ENCODE results near the gene LUM. TPM values are rescaled to one million over a fixed set of nuclear protein-coding genes. Genes with fewer than 3 reads are reported as not detected.

The LUM gene
- total RNA-seq, 1 donor from 2014 or later = not detected

- H3K4me3 Mint-ChIP-seq (ENCODE audit: low read depth) = no peak overlapping the region
- no peak for TF ChIP-seq CTCF (IDR thresholded peaks at IDR 0.05; ENCODE audit: unreplicated experiment)
- no peak overlapping the region for H3K27ac Mint-ChIP-seq
- no peaks in the 10 kb centered on the region for H3K4me1 Mint-ChIP-seq (ENCODE audit: low read depth)
- no peak for DNase-seq (ENCODE audit: low spot score, unreplicated experiment)
- H3K36me3 Mint-ChIP-seq (ENCODE audit: insufficient read depth) = no peaks in the 10 kb centered on the region
- H3K27me3 Mint-ChIP-seq = no peaks in the 10 kb centered on the region
- H3K9me3 Mint-ChIP-seq (ENCODE audit: low read depth) = no peaks in the 10 kb centered on the region
Observed at GRCh38 chr12:91053951-91054715, 57.2 kb downstream of the LUM start.

Other genes starting within 250 kb of the LUM start
- gene CCER1, start 156.3 kb downstream of the LUM start, total RNA-seq = not detected in 2 replicates
- gene EPYC, start 106.5 kb downstream of the LUM start, total RNA-seq = not detected in 2 replicates
- not detected in 2 replicates for gene KERA, start 53.5 kb downstream of the LUM start, total RNA-seq
- gene DCN, start 71.3 kb upstream of the LUM start, total RNA-seq = 0.55 TPM in 1 of 2 replicates, not detected in the other

Data from progenitor cell of endocrine pancreas (in vitro differentiated cells).